Measurements from ENCODE around the gene PRR12.
"Not testable (repeated sequence)": the region's sequence is repeated elsewhere in the genome, so short reads cannot be mapped to it uniquely, and the experiment has no call there.

DNA sequence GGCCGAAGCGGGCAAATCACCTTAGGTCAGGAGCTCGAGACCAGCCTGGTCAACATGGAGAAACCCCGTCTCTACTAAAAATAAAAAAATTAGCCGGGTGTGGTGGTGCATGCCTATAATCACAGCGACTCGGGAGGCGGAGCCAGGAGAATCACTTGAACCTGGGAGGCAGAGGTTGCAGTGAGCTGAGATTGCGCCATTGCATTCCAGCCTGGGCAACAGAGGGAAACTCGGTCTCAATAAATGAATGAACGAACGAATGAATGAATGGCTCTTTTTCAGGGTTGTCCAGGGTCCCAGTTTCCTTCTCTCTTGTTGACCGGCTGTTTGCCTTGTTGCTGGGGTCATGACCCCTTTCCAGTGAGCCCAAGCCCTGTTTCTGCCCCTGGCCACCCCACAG lies 26.9 kb downstream of the PRR12 start:
- not testable (repeated sequence) for TF ChIP-seq POLR2AphosphoS5 (IDR thresholded peaks at IDR 0.05; ENCODE audit: low read depth, low read length); PAX5 (IDR thresholded peaks at IDR 0.05; ENCODE audit: insufficient read depth, low read length, severe bottlenecking); POLR2A (IDR thresholded peaks at IDR 0.05; ENCODE audit: low read depth, low read length); TAF1 (IDR thresholded peaks at IDR 0.05; ENCODE audit: low read depth, low read length); SPI1 (IDR thresholded peaks at IDR 0.05; ENCODE audit: low read depth, low read length); POU2F2 (IDR thresholded peaks at IDR 0.05; ENCODE audit: low read depth, low read length)

Data from GM12891 (cell line).